Omental fat pad (tissue), 4 donors: ENCODE data around the gene NYNRIN. TPM values are rescaled to one million over a fixed set of nuclear protein-coding genes. Genes with fewer than 3 reads are reported as not detected.
"Not testable (repeated sequence)": the region's sequence is repeated elsewhere in the genome, so short reads cannot be mapped to it uniquely, and the experiment has no call there.

ENCODE experiments used
- ATAC-seq: fragments of 150-250 bp; one replicate; pipeline ENCODE4 v1.9.1; 2016; ENCODE audit warnings: mild to moderate bottlenecking, moderate library complexity; ENCODE audit not compliant: low FRiP score
- DNase-seq: peaks from one replicate; pipeline ENCODE4 v3.0.0-alpha.2; 2019; ENCODE audit warnings: low spot score
- CTCF ChIP-seq, 3 donors: fragments of 450-650 bp; IDR thresholded peaks; one replicate each; pipeline ENCODE4 v1.5.1; 2016 to 2017; ENCODE audit warnings: antibody characterized with exemption in 3 of 3, mild to moderate bottlenecking in 3 of 3, moderate library complexity in 2 of 3
- total RNA-seq, 4 donors: library from RNA; depleted of rRNA; stranded (reverse); fragments of >200 nt; gene quantifications; one replicate each; pipeline ENCODE4 v1.1.0, GENCODE V29; 2016

NYNRIN gene
- total RNA-seq, 4 donors from 2014 or later = 4.6 to 24.9 (median 13.0) TPM

- no peak for ATAC-seq
- no peak for TF ChIP-seq CTCF (IDR thresholded peaks at IDR 0.05)
- DNase-seq = no peak
Observed at GRCh38 chr14:24443053-24443665, 44.4 kb downstream of the NYNRIN start.

- not testable (repeated sequence) for DNase-seq, ATAC-seq
Observed at GRCh38 chr14:24450828-24451227, 52.0 kb downstream of the NYNRIN start.

GRCh38 chr14:24456980-24457379, 58.2 kb downstream of the NYNRIN start:
- ATAC-seq = no peak

GRCh38 chr14:24458736-24459135, 59.9 kb downstream of the NYNRIN start:
- ATAC-seq (no peak), DNase-seq (no peak)
- TF ChIP-seq CTCF (IDR thresholded peaks at IDR 0.05) = no peak

More at GRCh38 chr14:24456980-24457379, 58.2 kb downstream of the NYNRIN start:
- no peak for TF ChIP-seq CTCF (IDR thresholded peaks at IDR 0.05)
- no peak for DNase-seq

- DNase-seq (no peak), ATAC-seq (no peak)
- TF ChIP-seq CTCF (IDR thresholded peaks at IDR 0.05) = no peak
Observed at GRCh38 chr14:24459331-24459730, 60.5 kb downstream of the NYNRIN start.

- TF ChIP-seq CTCF (IDR thresholded peaks at IDR 0.05) = no peak
- ATAC-seq (no peak), DNase-seq (no peak)
Observed at GRCh38 chr14:24461336-24461735, 62.5 kb downstream of the NYNRIN start.

GRCh38 chr14:24463017-24463883, 64.4 kb downstream of the NYNRIN start:
- no peak for DNase-seq
- TF ChIP-seq CTCF (IDR thresholded peaks at IDR 0.05) = no peak
- ATAC-seq = no peak
